GM18520 (cell line): Measurements from ENCODE around the gene SULT1E1.
"Not testable (repeated sequence)": the region's sequence is repeated elsewhere in the genome, so short reads cannot be mapped to it uniquely, and the experiment has no call there.

Experiments
- ATAC-seq: cut with Tn5 transposase; IDR thresholded peaks from one replicate; pipeline ENCODE4 v1.9.1; 2021; ENCODE audit not compliant: unreplicated experiment

SULT1E1 gene

GRCh38 chr4:69843932-69844331, 16.0 kb downstream of the SULT1E1 start:
- peak; percentile 78 for ATAC-seq

GRCh38 chr4:69843301-69843700, 16.6 kb downstream of the SULT1E1 start:
- ATAC-seq = no peak

GRCh38 chr4:69838977-69839376, 21.0 kb downstream of the SULT1E1 start:
- no peak for ATAC-seq

GRCh38 chr4:69836287-69836686, 23.7 kb downstream of the SULT1E1 start:
- no peak for ATAC-seq

GRCh38 chr4:69835766-69836165, 24.2 kb downstream of the SULT1E1 start:
- ATAC-seq = no peak

GRCh38 chr4:69833251-69833650, 26.7 kb downstream of the SULT1E1 start:
- ATAC-seq = no peak

GRCh38 chr4:69832326-69833030, 27.5 kb downstream of the SULT1E1 start:
- peak; percentile 26 for ATAC-seq

- ATAC-seq = peak; percentile 94
Observed at GRCh38 chr4:69831646-69832325, 28.2 kb downstream of the SULT1E1 start.

- no peak for ATAC-seq
Observed at GRCh38 chr4:69831270-69831627, 28.7 kb downstream of the SULT1E1 start.

GRCh38 chr4:69830560-69831269, 29.2 kb downstream of the SULT1E1 start:
- ATAC-seq = no peak

GRCh38 chr4:69830192-69830559, 29.8 kb downstream of the SULT1E1 start:
- ATAC-seq = no peak

- ATAC-seq = no peak
Observed at GRCh38 chr4:69829678-69830077, 30.3 kb downstream of the SULT1E1 start.

- ATAC-seq = no peak
Observed at GRCh38 chr4:69828828-69829227, 31.1 kb downstream of the SULT1E1 start.

- ATAC-seq = not testable (repeated sequence)
Observed at GRCh38 chr4:69825056-69825455, 34.9 kb downstream of the SULT1E1 start.

GRCh38 chr4:69823481-69824186, 36.3 kb downstream of the SULT1E1 start:
- peak; percentile 89 for ATAC-seq

GRCh38 chr4:69823048-69823447, 36.9 kb downstream of the SULT1E1 start:
- ATAC-seq = no peak

GRCh38 chr4:69822198-69822597, 37.7 kb downstream of the SULT1E1 start:
- ATAC-seq = no peak

GRCh38 chr4:69818060-69818639, 41.8 kb downstream of the SULT1E1 start:
- no peak for ATAC-seq

- no peak for ATAC-seq
Observed at GRCh38 chr4:69816236-69816635, 43.7 kb downstream of the SULT1E1 start.

- no peak for ATAC-seq
Observed at GRCh38 chr4:69813628-69814027, 46.3 kb downstream of the SULT1E1 start.

- ATAC-seq = no peak
Observed at GRCh38 chr4:69811166-69811565, 48.8 kb downstream of the SULT1E1 start.
